Left ventricle myocardium superior (tissue), 1 donor: ENCODE data around the gene SVIP. TPM values are rescaled to one million over a fixed set of nuclear protein-coding genes. Genes with fewer than 3 reads are reported as not detected.

Source experiments
- ATAC-seq: fragments of 200-7000 bp; cut with Tn5 transposase; one replicate; pipeline ENCODE4 v1.9.1; 2020; ENCODE audit warnings: mild to moderate bottlenecking, moderate library complexity
- DNase-seq: peaks from one replicate; pipeline ENCODE4 v3.0.0-alpha.2; 2020
- intact Hi-C: fragments of 100-400 bp; cut with micrococcal nuclease; formaldehyde crosslinking; loops from one replicate; pipeline ENCODE4 v1.11.0; 2022
- long read RNA-seq: library from polyadenylated mRNA; unstranded; transcript quantifications from one replicate; pipeline ENCODE4 v2.0.0, GENCODE V29; 2021
- total RNA-seq: library from RNA; stranded (reverse); fragmentation: NEBNext Ultra II Directional; extraction: Animal tissue kit (Norgen Biotek cat#: 25700); gene quantifications from one replicate; pipeline ENCODE4 v1.2.1, GENCODE V29; 2021
- donor health status: DM: no; HTN: yes; CAD: no; lungs with severe emphysema.

SVIP gene, protein sequence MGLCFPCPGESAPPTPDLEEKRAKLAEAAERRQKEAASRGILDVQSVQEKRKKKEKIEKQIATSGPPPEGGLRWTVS
- total RNA-seq = 34.0 TPM
- long read RNA-seq, full-length matches to known transcripts = 17 of 30 reads
- long read RNA-seq, partial matches to known transcripts = 7 of 30 reads
- long read RNA-seq, other reads (novel, unspliced or antisense) = 6 of 30 reads

DNA sequence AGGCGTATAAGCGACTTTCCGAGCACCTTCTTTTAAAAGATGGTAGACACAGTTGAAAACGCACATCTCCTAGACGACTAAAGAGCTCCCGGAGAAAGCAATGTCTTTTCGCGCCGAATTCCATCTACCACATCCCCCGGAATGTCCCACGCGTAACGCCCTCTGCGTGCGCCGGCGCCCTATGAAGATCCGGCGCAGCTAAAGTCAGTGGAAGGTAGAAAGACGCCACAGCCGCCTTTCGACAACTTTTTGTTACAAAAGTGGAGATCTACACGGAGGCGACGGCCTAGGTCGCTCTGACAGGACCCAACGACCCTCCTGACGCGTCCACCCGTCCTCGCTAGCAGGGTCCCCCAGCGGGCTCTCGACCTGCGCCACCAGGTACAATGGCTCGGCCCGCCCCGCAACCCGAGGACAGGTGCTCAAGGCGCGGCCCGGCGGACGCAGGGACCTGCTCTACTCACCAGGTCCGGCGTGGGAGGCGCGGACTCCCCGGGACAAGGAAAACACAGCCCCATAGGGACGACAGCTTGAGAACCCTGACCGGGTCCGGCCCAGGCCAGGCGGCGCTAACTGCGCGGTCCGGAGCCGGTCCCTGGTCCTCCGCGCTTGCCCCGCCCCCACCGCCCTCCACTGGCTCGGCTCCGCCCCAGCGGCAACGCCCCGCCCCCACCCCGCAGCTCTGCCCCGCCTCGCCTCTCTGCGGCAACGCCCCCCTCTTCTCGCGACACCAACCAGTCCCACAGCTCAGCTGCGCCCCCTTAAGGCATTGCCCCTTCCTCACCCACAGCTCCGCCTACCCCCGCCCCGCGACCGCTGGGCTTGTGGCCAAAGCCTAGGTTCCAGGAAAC lies at the start of gene SVIP:
Gene SVIP, minus strand, starts transcription at position 571 of the 851 bp plus-strand sequence. Its CDS starts 53 bp downstream, at position 518.
- peak; percentile 100 for ATAC-seq
- DNase-seq = peak; percentile 96
- intact Hi-C loops = no loop called here

DNA sequence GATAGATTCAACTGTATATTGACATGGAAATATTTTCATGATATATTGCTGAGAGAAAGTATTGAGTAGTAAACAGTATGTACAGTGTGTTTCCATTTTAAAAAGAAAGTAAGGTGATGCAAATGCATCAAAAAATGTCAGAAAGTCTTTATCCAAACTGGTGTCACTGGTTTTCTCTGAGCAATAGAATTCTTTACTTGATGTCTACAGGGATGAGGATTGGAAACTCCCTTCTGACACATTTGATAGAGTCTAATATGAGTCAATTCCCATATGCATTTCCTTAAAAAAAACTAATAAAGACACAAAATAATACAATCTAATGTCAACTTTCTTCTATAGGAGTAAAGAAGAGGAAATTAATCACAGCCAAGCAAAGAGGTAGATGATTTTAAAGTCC lies 49.0 kb upstream of the SVIP start:
- DNase-seq (no peak), ATAC-seq (no peak)
- intact Hi-C loops = no loop called here

DNA sequence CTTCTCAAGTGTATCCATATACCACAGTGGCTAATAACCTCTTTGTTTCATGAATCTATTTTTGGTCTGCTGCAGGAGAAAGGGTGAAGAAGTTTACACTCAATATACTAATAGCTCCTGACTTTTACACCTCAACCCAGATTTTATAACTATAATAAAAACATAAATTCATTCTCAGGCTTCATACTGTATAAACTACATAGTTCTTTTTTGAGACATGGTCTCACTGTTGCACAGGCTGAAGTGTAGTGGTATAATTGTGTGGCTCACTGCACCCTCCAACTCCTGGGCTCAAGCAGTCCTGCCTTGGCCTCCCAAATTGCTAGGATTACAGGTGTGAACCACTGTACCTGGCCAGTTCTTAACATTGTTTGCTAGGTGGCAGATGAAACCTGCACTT lies 48.4 kb upstream of the SVIP start:
- ATAC-seq (no peak), DNase-seq (no peak)
- intact Hi-C loops = no loop called here

DNA sequence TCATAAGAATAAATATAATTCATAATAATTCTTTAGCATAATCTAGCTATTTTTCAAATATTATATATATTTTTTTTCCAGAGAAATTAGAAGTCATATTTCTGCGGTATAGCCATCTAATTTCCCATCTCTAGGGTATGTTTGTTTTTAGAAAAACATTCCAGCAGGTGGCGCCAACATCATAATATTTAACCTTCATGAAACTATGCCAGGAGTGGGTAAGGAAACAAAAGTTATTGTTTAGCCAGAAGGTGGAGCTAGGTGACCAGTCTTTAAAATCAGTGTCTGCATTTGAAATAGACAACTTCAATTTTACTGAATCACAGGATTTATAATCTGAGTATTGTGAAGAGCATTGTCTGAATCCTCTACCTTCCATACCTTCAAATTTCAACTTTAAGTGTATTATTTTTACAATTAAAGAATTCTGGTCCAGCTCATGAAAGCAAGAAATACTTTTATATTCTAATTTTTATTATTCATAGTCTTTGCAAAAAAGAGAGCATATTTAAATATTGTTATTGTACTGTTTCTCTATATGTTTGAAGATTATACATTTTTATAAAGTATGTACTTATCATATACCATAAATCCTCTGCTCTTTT lies 46.4 kb upstream of the SVIP start:
- ATAC-seq (peak; percentile 60), DNase-seq (peak; percentile 43)
- intact Hi-C loops = no loop called here

DNA sequence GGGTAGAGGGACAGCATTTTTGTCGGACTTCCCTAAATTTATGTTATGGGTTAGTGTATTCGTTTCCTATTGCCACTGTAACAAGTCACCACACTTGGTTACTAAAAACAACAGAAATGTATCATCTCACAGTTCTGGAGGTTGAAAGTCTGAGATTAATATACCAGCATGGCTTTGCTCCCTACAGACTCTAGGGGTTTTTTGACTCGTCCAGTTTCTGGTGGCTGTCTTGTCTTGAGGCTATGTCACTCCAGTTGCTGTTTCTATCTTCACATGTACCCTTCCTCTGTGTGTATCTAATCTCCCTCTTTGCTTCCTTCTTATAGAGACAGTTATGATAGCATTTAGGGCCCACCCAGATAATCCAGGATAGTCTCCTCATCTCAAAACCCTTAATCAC lies 39.7 kb upstream of the SVIP start:
- DNase-seq = no peak
- ATAC-seq = no peak
- intact Hi-C loops = no loop called here

DNA sequence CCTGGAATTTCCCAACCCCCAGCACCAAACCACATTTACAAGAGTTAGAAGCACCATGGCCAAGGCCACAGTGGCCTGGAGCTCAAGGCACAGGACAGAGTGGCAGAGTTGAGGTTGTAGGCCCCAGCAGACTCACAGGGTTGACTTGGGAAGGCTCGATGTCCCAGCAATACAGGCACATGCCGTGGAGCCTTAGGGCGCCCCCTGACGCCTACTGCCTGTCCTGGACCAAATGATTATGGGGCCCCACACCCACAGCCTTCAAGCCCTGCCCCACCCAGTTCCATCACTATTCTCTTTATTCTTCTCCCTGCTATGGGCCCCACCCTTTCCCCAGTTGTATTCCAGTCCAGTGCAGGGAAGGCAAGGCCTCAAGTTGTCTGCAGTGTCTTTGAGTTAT lies 30.6 kb upstream of the SVIP start, which contains the start of gene CCDC179:
Gene CCDC179, minus strand, starts transcription at position 234 of the 400 bp plus-strand sequence. Its CDS starts 53 bp downstream, at position 181.
- no peak for ATAC-seq
- DNase-seq = no peak
- intact Hi-C loops = no loop called here

GRCh38 chr11:22859756-22860155 lies 30.2 kb upstream of the SVIP start:
- ATAC-seq (no peak), DNase-seq (no peak)
- intact Hi-C loops = no loop called here

GRCh38 chr11:22851477-22851876 lies 21.9 kb upstream of the SVIP start:
- intact Hi-C loops = no loop called here
- no peak for ATAC-seq
- DNase-seq = no peak

- ATAC-seq (no peak), DNase-seq (no peak)
- intact Hi-C loops = no loop called here
Measured at GRCh38 chr11:22846726-22847125, 17.1 kb upstream of the SVIP start.

- DNase-seq = no peak
- ATAC-seq = no peak
- intact Hi-C loops = no loop called here
Measured at GRCh38 chr11:22832315-22833015, 2.9 kb upstream of the SVIP start.

DNA sequence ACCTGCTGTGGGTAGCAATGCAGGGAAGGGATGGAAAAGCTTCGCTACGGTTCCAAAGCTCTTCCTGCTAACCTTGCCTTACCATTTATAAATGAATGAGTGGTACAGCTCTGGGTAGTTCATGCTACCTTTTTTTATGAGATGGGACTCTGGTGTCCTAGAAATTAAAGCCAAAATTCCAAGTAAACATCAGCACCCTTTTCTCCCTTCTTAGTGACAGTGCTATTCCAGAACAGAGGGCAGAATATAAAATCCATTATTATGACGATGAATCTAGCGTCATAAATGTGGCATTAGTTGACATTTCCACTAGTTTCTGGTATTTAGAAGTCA lies 447 bp upstream of the SVIP start:
- intact Hi-C loops = no loop called here
- DNase-seq (no peak), ATAC-seq (no peak)

DNA sequence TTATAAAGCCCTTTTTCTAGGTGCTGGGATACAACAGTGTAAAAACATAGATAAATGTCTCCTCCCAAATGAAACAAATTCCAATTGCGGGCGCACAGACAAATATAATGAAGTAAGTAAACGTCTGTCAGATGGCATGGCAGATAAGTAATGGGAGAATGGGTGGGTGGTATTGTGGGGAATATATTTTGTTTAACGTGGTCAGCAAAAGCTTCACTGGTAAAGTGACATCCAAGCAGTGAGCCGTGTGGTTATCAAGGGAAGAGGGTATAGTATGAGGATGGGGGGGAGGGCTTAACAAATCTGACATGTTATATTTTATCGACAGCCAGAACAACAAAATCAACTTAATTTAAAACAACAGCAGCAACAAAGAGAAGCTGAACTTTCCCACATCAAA lies 1.2 kb downstream of the SVIP start:
- DNase-seq (no peak), ATAC-seq (no peak)
- intact Hi-C loops = no loop called here

- DNase-seq (no peak), ATAC-seq (no peak)
- intact Hi-C loops = no loop called here
Measured at GRCh38 chr11:22822203-22822602, 7.4 kb downstream of the SVIP start.

- ATAC-seq (no peak), DNase-seq (no peak)
- intact Hi-C loops = no loop called here
Measured at GRCh38 chr11:22809893-22810292, 19.7 kb downstream of the SVIP start.

DNA sequence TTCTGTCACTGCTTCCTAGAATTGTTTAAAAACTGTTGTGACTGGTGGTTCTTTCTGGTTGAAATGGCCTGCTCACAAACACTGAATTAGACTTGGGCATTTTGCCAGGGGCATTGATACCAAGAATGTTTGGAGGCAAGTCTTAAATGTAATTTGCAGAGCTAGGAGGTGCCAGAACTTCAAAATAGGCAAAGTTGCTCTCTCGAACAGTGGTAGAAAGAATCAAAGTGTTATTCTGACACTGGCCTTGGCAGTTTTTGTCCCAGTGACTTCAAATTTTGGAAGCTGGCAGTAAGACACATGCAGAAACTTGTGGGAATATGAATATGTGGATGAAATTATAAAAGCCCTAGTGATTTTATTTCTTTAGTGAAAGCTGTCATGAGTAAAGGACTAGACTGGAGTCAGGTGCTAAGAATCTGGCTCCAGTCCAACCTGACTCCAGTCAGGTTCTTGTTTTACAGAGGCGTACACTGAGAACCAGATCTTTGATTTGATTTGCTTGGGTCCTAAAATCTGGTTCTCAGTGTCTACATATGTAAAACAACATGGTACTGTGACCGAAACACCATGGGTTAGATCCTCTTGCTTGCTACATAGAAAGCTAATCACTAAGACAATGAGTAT lies 20.9 kb downstream of the SVIP start:
- DNase-seq (no peak), ATAC-seq (peak; percentile 29)
- intact Hi-C loops = no loop called here

DNA sequence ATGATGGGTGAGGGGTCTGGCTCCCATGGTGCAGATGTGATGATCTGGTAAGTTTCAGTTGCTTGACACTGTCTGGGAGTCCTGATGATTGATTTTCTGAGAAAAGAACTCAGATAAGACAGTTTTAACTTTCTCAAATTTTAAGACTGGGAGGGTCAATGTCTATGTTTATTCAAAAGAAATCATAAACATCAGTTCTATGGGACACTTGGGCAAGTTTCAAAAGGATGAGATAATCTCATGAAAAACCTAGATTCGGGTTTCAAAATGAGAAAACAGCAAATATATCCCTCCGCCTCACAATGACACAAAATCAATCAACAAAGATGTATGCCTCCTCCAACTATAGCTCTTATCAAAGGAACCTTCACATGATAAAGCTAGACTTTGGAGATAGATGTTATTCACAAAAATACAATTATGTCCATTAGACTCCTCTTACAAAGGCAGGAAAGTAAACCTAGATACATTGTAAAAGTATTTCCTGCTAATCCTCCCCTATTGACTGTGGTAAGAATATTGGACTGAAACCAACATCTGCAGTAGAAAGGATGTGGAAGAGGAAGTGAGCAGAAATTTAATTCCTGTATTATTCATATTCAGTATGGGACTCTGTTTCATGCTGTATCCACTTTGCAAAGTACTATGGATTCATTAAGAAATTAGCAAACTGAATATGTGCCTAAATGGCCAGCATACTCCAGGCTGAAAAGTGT lies 21.6 kb downstream of the SVIP start:
- ATAC-seq = peak; percentile 53
- intact Hi-C loops = no loop called here
- DNase-seq = no peak

GRCh38 chr11:22807391-22807790 lies 22.2 kb downstream of the SVIP start:
- ATAC-seq (no peak), DNase-seq (no peak)
- intact Hi-C loops = no loop called here

DNA sequence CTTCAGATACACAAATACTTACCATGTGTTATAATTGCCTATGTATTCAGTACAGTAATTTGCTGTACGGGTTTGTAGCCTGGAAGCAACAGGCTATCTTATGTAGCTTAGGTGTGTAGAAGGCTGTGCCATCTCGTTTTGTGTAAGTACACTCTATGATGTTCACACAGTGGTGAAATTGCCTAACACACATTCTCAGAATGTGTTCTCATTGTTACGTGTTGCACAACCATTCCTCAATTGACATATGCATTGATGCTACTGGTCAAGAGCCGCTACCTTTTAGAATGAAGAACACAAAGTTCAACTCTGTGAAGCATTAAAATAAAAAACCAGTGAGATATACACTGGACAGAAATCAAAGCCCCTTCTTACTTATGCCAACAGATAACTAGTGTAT lies 26.7 kb downstream of the SVIP start:
- DNase-seq = no peak
- no peak for ATAC-seq
- intact Hi-C loops = no loop called here

GRCh38 chr11:22800482-22800881 lies 29.1 kb downstream of the SVIP start:
- intact Hi-C loops = no loop called here
- ATAC-seq = no peak
- DNase-seq = no peak
